CD14-positive monocyte (primary cell): ENCODE measurements around the gene ANO4. TPM values are rescaled to one million over a fixed set of nuclear protein-coding genes. Genes with fewer than 3 reads are reported as not detected.

Source experiments
- DNase-seq, 3 donors: peaks; one replicate each; pipeline ENCODE4 v3.0.0-alpha.2; 2011 to 2022
- H2AFZ ChIP-seq: 2 replicates; pipeline ENCODE4 v1.6.0; 2012; ENCODE audit warnings: mild to moderate bottlenecking, low read depth, low read length, inconsistent platforms; ENCODE audit not compliant: insufficient read depth, poor library complexity, severe bottlenecking
- H3K27ac ChIP-seq, 2 donors: 1 replicate in 1 of 2; 2 replicates in 1 of 2; pipeline ENCODE4 v1.5.1; 2012 to 2013; ENCODE audit warnings: low read length in 2 of 2, control low read depth in 1 of 2, inconsistent platforms in 1 of 2, low read depth in 1 of 2, mild to moderate bottlenecking in 1 of 2
- H3K27me3 ChIP-seq, 2 donors: one replicate each; pipeline versions ENCODE4 v1.6.0 to v1.6.1; 2011 to 2013; ENCODE audit warnings: low read length in 2 of 2; ENCODE audit not compliant: control insufficient read depth in 2 of 2, insufficient read depth in 2 of 2
- H3K36me3 ChIP-seq, 2 donors: replicated peaks in 1 of 2; 1 replicate in 1 of 2; 2 replicates in 1 of 2; pipeline versions ENCODE4 v1.5.1 to v1.6.1; 2012 to 2013; ENCODE audit warnings: low read length in 2 of 2, control low read depth in 1 of 2, inconsistent platforms in 1 of 2, mild to moderate bottlenecking in 1 of 2; ENCODE audit not compliant: insufficient read depth in 2 of 2, control insufficient read depth in 1 of 2
- H3K4me1 ChIP-seq, 2 donors: 1 replicate in 1 of 2; 2 replicates in 1 of 2; pipeline versions ENCODE4 v1.5.1 to v1.6.1; 2012 to 2013; ENCODE audit warnings: low read length in 2 of 2, control low read depth in 1 of 2, inconsistent platforms in 1 of 2, mild to moderate bottlenecking in 1 of 2, moderate library complexity in 1 of 2; ENCODE audit not compliant: insufficient read depth in 2 of 2, control insufficient read depth in 1 of 2
- H3K4me2 ChIP-seq: replicated peaks from 2 replicates; pipeline ENCODE3; 2012; ENCODE audit warnings: low read length, moderate library complexity, mild to moderate bottlenecking; ENCODE audit not compliant: poor library complexity, severe bottlenecking; ENCODE audit errors: extremely low read depth
- H3K4me3 ChIP-seq, 3 experiments: fragments of 200-600 bp in 1 of 3; sonication (generic) in 1 of 3; replicated peaks in 1 of 3; 1 replicate in 2 of 3; 2 replicates in 1 of 3; pipeline ENCODE4 v1.5.1; 2011 to 2013; ENCODE audit warnings: low read length in 3 of 3, mild to moderate bottlenecking in 3 of 3, control low read depth in 2 of 3, low read depth in 2 of 3, inconsistent platforms in 1 of 3, moderate library complexity in 1 of 3
- H3K79me2 ChIP-seq: 2 replicates; pipeline ENCODE4 v1.6.0; 2012; ENCODE audit warnings: mild to moderate bottlenecking, control low read depth, inconsistent platforms, low read length, moderate library complexity; ENCODE audit not compliant: insufficient read depth
- H3K9ac ChIP-seq: 2 replicates; pipeline ENCODE4 v1.6.0; 2017; ENCODE audit warnings: low read length, mild to moderate bottlenecking; ENCODE audit not compliant: insufficient read depth, poor library complexity, severe bottlenecking
- H3K9me3 ChIP-seq, 2 donors: replicated peaks in 1 of 2; 1 replicate in 1 of 2; 2 replicates in 1 of 2; pipeline versions ENCODE4 v1.5.1 to v1.6.1; 2012 to 2013; ENCODE audit warnings: low read length in 2 of 2, control low read depth in 1 of 2; ENCODE audit not compliant: control insufficient read depth in 1 of 2, insufficient read depth in 1 of 2
- H4K20me1 ChIP-seq: 2 replicates; pipeline ENCODE4 v1.6.0; 2012; ENCODE audit warnings: mild to moderate bottlenecking, low read length, control low read depth, moderate library complexity; ENCODE audit not compliant: insufficient read depth
- H3K27ac Mint-ChIP-seq, 7 donors: one replicate each; pipeline ENCODE4 v1.8.0; 2020; ENCODE audit warnings: mild to moderate bottlenecking in 7 of 7, mixed read lengths in 7 of 7, moderate library complexity in 6 of 7, inconsistent platforms in 2 of 7
- H3K27me3 Mint-ChIP-seq, 3 donors: one replicate each; pipeline ENCODE4 v1.8.0; 2021 to 2022; ENCODE audit warnings: low read depth in 3 of 3, mild to moderate bottlenecking in 3 of 3, mixed read lengths in 3 of 3, moderate library complexity in 3 of 3, inconsistent platforms in 1 of 3
- H3K36me3 Mint-ChIP-seq, 2 donors: one replicate each; pipeline ENCODE4 v1.8.0; 2020; ENCODE audit warnings: mixed read lengths in 2 of 2, inconsistent platforms in 1 of 2, mild to moderate bottlenecking in 1 of 2
- H3K4me1 Mint-ChIP-seq: one replicate; pipeline ENCODE4 v1.8.0; 2020; ENCODE audit warnings: mild to moderate bottlenecking, mixed read lengths
- H3K4me3 Mint-ChIP-seq, 2 donors: one replicate each; pipeline ENCODE4 v1.8.0; 2020; ENCODE audit warnings: mild to moderate bottlenecking in 2 of 2, mixed read lengths in 2 of 2, moderate library complexity in 1 of 2
- H3K9me3 Mint-ChIP-seq, 7 donors: one replicate each; pipeline ENCODE4 v1.8.0; 2020 to 2022; ENCODE audit warnings: mixed read lengths in 7 of 7, mild to moderate bottlenecking in 6 of 7, moderate library complexity in 6 of 7, inconsistent platforms in 2 of 7
- WGBS: methylation state at CpG from one replicate; pipeline ENCODE4 v1.1.5; 2013; ENCODE audit warnings: missing lambda C conversion rate; ENCODE audit not compliant: insufficient coverage; 5-methylcytosine and 5-hydroxymethylcytosine counted together
- intact Hi-C, 2 donors: fragments of 100-400 bp; cut with micrococcal nuclease; formaldehyde crosslinking; loops; one replicate each; pipeline versions ENCODE4 v1.15.0 to v1.15.1; 2023
- polyA plus RNA-seq, 3 donors: library from polyadenylated mRNA; depleted of rRNA in 1 of 3; unstranded in 2 of 3; stranded (reverse) in 1 of 3; fragments of 300-500 nt in 2 of 3; fragments of >200 nt in 1 of 3; fragmentation: Illumina TruSeq in 2 of 3; gene quantifications; 1 replicate in 2 of 3; 2 replicates in 1 of 3; pipeline ENCODE4 v1.2.3, GENCODE V29; 2012 to 2021
- TF ChIP-seq, protein P1 (sequence below): fragments of 200-600 bp; IDR thresholded peaks from one replicate; pipeline ENCODE4 v1.8.0; 2022; ENCODE audit warnings: antibody characterized with exemption, mild to moderate bottlenecking

The ANO4 gene
- polyA plus RNA-seq, 3 donors = not detected

DNA sequence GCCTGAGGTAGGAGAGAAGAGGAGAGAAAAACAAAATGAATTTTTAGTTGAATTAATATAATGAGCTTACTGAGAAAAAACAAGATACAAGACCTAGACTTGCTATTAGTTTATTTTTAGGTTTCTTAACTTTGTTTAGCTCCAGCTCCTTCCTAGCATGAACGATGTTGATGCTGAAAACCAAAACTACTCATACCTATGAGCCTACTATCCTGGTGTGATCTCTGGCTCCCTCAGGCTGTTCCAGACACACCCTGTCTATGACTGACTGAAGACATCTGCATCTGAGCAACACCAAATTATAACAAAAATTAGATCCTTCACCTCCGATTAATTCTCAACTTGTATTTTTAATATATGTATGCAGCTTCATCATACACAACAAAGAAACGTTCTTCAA, 225.1 kb downstream of the ANO4 start:
- no peaks in the 10 kb centered on the region for H3K36me3 Mint-ChIP-seq
- Histone ChIP-seq H3K27ac (no peak overlapping the region), H3K9me3 (peaks cover 0 to 2% of the 10 kb centered on the region in 2 donors), H3K9ac (no peak overlapping the region), H3K4me1 (no peaks in the 10 kb centered on the region), H3K79me2 (no peaks in the 10 kb centered on the region), H3K36me3 (no peaks in the 10 kb centered on the region), H3K27me3 (no peaks in the 10 kb centered on the region), H2AFZ (no peak overlapping the region), H3K4me3 (no peak overlapping the region), H3K4me2 (no peak overlapping the region), H4K20me1 (no peaks in the 10 kb centered on the region)
- H3K27me3 Mint-ChIP-seq = no peaks in the 10 kb centered on the region
- TF ChIP-seq, protein P1, sequence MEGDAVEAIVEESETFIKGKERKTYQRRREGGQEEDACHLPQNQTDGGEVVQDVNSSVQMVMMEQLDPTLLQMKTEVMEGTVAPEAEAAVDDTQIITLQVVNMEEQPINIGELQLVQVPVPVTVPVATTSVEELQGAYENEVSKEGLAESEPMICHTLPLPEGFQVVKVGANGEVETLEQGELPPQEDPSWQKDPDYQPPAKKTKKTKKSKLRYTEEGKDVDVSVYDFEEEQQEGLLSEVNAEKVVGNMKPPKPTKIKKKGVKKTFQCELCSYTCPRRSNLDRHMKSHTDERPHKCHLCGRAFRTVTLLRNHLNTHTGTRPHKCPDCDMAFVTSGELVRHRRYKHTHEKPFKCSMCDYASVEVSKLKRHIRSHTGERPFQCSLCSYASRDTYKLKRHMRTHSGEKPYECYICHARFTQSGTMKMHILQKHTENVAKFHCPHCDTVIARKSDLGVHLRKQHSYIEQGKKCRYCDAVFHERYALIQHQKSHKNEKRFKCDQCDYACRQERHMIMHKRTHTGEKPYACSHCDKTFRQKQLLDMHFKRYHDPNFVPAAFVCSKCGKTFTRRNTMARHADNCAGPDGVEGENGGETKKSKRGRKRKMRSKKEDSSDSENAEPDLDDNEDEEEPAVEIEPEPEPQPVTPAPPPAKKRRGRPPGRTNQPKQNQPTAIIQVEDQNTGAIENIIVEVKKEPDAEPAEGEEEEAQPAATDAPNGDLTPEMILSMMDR = no peak
- intact Hi-C loops = no loop called here
- H3K27ac Mint-ChIP-seq = no peak overlapping the region
- no CpG with 5 or more reads among the region's 3 CpGs for WGBS
- no peak overlapping the region for H3K4me3 Mint-ChIP-seq
- DNase-seq = no peak
- H3K4me1 Mint-ChIP-seq = no peaks in the 10 kb centered on the region
- H3K9me3 Mint-ChIP-seq = peaks cover 0 to 6% (median 3%) of the 10 kb centered on the region in 7 donors

DNA sequence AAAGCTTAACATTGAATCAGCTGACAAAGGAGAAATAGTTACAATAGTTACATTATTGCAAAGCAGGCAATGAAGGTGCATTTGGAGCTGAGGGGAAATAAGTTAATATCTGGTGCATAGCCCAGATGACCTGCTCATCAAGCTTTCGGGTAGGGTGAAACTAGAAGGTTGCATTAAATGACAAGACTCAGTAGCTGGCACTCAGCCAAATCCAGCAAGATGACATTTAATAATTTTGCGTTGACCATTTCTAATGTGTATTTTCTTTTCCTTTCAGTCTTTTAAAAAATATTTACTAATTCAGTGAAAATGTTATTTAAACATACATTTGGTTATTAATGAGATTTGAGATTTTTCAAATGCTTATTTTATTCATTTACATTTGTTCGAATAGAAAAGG, 226.9 kb downstream of the ANO4 start:
- Histone ChIP-seq H3K36me3 (no peaks in the 10 kb centered on the region), H2AFZ (no peak overlapping the region), H3K4me3 (no peak overlapping the region), H3K27ac (no peak overlapping the region), H4K20me1 (no peaks in the 10 kb centered on the region), H3K4me2 (no peak overlapping the region), H3K27me3 (no peaks in the 10 kb centered on the region), H3K4me1 (no peaks in the 10 kb centered on the region), H3K9me3 (peaks cover 0 to 2% of the 10 kb centered on the region in 2 donors), H3K9ac (no peak overlapping the region), H3K79me2 (no peaks in the 10 kb centered on the region)
- intact Hi-C loops = no loop called here
- Mint-ChIP-seq H3K36me3 (no peaks in the 10 kb centered on the region), H3K4me3 (no peak overlapping the region), H3K4me1 (no peaks in the 10 kb centered on the region), H3K9me3 (peaks cover 0 to 6% (median 2%) of the 10 kb centered on the region in 7 donors), H3K27ac (no peak overlapping the region), H3K27me3 (no peaks in the 10 kb centered on the region)
- no peak for DNase-seq
- TF ChIP-seq, protein P1 = no peak
- WGBS = no CpG with 5 or more reads among the region's 3 CpGs
